DMS53 treated with DMSO at 0.1 percent for 48 hours (cell line): ENCODE data around the gene SYT6.

Source experiments
- DNase-seq: peaks from one replicate; lab custom pipeline; 2025; ENCODE audit not compliant: unreplicated experiment; lab: John Stamatoyannopoulos, UW

Gene SYT6

DNA sequence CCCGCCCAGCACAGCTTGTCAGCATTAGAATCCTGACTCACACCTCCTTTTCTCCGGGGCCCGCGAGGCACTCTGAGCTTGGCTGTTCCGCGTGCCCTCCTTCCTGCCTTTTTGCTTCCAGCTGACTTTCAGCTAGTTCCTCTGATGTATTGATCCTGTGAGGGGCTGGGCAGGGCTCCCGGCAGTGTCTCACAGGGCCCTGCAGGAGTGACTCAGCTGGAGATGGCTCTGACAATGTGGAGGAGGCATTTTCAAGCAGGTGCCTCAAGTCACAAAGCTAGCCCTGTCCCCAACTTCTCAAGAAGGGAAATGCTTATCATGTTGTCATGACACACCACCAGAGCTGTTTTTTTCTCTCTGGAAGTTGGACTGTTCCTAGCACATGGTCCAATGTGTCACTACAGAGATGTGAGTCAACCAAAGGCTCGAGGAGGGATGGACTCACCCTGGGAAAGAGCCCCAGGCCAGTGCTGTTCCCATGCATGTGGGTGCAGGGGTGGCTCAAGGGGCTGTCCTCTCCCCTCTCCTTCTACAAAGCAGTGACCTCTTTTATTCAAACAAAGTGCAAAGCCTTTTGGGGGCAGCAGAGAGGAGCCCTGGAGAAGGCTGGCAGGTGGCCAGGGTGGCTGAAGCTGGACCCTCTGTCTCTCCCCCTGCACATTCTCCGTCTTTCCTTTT lies 30.6 kb downstream of the SYT6 start:
- DNase-seq: no peak

DNA sequence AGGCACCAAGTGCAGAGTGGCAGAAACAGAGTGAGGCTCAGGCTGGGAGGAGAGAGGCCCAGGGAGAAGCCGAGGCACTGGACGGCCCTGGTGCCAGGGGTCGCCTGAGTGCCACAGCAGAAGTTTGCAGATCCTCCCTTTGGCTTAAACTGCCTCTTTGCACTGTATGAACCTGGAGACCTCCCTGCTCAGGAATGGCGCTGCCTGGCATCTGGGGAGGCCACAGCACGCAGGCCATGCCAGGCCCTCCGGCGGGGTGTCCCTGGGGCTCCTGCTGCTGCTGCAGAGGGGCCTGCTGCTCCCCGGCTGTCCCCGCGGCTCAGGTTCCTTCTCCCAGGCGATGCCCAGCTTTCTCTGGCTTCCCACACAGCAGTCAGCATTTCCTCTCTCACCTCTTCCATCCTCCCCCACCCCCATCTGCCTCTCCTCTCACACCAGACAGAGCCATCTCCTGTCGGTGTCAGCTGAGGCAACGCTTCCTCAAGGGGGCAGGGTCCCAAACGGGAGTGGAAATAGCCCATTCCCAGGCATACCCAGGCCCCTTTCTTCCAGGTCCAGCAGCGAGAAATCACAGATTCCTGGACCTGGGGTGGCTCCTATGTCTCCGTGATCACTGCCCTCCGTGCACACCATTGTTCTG lies 35.2 kb downstream of the SYT6 start:
- no peak for DNase-seq

DNA sequence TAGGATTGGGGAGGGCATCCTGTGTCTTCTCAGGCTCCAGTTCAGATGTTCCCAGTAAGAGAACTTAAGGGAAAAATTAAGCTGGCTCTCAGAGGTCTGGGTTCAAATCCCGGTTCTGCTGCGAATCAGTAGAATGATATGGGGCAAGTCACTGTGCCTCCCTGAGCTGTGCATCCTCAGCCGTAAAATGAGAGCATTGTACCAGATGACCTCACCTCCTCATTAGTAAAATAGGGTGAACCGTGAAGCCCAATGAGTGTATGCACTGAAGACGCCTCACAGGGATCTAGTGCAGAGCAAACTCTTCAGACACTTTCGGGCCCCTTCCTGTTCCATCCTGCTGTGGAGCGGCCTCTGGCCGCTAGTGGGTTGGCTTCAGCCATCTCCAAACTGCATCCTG lies 36.0 kb downstream of the SYT6 start:
- DNase-seq: no peak

DNA sequence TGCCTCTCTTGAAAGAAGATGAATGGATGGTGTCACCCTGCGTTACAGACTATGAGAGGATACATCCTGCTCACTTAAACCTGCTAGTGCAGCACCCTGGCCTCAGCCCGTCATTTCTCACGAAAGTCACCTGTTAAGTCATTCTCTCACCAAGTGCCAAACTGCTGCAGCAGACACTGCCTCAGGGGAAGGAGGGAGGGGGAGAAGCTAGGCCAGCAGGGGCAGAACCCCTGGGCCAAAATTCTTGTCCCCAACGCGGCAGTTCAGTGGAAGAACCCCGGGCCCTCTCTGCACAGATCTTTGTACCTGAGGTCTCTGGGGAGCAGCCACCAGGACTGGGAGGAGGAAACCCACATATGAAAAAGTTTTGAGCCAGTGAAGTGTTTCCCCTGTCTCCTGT lies 37.6 kb downstream of the SYT6 start:
- DNase-seq: no peak

DNA sequence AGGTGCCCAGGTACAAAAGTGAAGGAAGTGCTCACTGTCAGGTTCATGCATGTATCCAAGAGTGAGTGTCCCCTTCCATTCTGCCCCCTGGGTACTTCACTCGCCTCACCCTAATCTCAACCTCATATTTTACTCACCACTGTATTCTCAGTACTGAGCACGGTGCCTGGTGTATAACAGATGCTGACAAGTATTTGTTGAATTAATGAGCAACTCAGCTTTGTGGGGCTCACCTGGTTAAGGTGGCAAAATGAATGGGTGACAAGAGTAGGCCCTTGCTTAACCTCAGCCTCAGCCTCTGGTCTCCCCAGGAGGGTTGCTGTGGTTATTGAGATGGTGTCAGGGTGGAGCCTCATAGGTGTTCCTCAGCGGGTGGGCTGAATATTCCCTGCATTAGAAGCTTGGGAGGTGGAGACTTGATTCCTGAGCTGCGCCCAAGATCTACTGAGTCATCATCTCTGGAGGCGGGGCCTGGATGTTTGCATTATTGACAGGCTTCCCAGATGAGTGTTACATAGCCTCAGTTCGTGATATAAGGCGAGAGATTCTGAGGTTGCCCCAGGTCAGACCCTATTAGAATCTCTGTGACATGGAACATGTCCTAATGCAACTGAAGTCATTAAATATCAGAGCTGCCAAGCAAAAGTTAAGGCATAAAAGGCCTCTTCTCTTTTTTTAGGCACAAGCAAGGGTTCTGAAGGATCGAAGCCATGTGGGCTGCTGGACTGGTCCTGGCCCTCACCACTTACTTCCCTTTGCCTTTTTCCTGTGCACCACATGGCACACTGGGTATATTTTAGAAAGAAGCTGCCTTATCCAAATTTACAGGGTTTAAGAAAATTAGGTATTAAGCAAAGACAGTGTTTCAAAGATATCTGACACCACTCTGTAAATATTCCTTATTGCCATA lies 39.2 kb downstream of the SYT6 start:
- DNase-seq: no peak

DNA sequence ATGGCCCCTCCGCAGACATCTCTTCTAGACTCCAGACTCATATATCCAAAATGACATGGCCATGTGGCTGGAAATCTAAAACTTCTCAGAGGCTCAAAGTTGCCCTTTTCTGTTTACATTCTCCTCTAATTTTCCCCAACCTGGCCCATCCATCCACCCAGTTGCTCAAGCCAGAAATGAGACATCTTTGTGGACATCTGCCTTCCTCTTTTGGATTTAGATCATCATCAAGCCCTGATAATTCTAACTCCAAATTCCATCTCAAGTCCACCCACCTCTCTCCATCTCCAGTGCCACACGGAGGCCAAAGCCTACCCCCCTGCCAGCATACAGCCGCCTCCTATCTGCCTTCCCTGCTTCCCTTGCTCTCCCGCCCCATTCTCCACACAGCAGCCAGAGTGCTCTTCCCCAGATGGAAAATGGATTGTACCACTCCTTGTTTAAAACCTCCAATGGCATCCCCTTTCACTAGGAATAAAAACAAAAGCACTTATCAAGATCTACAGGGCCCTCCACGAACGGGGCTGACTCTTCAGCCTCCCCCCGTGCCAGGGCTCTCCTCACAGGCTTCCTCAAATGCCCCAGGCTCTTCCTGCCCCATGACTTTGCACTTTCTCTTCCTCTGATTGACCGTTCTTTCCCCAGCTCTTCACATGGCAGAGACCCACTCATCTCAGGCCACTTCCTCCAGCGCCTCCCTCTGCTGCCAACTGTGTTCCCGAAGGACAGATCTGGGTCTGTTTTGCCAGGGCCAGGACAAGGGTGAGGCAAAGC lies 40.1 kb downstream of the SYT6 start:
- no peak for DNase-seq

DNA sequence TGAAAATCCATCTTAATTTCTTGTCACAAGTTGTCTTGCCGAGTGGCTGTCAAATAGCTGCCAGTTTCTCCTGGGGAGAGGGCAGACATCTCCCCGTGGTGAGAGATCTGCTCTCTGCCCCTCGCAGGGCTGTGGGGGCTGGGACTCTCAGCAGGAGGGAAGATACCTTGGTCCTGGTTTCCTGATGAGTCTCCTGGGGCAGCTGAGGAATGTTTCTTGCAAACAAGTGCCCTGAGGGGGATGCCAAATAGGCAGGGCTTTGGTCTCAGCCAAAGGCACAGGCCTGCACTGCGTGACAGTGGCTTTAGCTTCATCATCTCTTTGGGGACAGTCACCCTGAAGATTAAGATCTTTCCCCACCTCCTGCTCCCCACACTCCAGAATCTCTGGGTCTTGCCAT lies 40.9 kb downstream of the SYT6 start:
- no peak for DNase-seq

DNA sequence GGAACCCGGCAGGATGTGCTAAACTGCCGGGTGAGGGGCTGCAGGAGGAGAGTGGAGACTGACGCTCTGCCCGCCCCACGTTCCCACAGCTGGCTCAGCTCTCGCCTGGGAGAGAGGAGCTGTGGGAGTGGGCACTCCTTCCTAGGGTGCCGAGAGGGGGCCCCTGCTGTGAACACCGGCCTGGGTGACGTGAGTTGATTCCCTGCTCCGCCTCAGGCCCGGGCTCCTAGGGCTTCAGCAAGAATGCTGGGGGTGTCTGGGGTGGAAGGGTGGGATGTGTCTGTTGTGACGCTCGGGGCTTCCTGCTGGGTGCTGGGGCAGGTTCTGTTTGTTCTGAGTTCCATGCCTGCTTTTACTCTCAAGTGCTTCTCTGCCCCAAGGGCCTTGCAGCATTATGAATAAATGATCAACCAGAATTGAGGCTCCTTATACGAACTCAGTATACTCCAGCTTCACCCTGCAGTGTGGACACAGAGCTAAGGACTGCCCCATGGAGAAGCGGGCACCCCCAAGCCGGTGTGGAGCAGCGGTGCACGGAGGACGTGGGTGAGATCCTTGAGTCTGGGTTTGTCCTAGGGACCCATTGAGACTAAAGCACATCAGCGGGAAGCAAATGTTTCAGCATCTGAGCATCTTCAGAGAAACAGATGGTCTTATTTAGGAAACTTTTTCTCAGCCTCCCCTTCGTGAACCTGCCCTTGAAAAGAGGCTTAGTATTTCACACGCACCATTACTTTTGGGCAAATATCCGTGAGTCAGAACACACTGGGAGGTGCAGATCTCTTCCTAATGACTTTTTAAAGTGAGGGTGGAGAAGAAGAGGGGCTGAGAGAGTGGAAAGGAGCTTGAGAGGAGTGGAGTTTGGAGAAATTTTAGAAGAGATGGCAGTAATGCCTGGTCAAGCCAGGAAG lies 41.7 kb downstream of the SYT6 start:
- no peak for DNase-seq

DNA sequence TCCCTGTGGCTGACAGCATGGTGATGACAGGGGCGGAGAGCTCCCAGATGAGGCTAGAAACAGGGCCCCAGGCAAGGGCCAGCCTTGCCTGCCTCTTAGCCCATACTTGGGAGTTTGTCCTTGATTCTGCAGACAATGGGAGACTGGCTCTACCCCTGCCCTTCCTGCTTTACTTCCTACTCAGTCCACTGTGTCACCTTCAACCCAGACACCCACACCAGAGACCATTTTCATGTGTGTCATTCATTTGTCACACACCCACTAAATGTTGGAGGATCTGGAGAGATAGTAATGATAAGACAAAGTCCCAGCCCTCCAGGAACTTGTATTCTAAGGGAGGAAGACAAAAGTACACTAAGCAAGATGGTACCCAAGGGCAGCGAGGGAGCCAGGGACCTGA lies 43.7 kb downstream of the SYT6 start:
- DNase-seq: no peak

DNA sequence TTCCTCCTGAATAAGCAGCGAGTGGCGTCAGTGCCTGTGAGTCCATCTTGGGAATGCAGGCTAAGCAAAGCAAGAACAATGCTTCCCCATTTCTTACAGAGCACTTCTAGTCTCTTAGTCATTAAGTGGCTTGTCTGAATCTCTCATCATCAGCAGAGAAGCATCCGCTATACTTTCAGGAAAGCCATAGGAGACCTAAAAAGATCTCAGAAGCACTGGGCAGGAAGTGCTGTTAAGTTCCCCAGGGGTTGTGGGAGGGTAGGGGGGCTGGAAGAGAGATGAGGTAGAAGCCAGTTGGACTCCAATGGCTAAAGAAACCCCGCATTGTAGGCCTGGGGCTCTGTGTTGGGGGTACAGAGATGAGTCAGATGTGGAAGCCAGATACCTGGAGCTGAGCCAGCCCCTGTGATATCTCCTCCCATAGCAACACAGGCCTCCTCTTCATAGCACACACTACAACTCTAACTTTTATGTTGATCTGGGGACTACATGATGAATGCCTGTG lies 44.9 kb downstream of the SYT6 start:
- DNase-seq: no peak

DNA sequence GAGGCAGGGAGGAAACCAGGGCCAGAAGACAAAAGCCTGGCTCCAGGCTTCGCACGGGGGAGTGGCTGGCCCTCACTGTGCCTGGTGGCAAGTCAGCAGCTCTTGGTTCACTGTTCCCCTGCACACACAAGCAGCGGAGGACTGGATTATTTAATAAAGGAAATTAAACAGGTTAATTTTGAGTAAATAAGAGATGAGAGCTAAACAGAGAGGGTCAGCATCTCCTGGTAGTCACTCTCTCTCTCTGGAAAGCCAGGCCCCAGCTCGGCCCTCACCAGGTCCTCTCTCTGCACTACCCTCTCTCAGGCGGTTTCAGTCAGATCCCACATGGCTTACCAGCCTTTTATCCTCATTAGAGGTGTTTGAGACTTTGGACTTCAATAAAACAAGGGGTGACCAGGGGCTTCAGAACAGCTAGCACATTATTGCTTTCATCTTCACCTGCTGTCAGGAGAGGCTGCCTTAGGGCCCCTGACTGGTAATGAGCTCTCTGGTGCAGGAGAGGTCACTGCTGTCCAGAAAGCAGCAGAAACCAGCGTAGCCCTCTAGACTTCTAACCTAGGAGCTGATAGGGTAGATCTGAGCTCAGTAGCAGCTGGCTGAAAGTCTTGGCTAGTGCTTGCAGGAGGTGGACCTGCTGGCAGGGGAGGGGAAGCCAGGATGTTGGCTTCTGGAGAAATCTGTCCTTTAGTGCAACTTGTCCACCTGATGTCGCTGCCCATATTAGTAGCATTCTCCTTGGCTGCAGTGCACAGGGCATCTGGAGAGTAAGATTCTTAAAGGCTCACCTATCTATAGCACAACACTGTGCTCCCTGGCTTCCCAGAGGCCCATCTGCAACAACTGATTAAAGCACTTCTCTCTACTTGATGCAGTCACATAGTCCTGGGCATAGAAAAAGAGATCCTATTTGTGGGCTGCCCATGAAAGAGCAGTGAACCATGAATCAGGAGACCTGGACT lies 45.9 kb downstream of the SYT6 start:
- DNase-seq: no peak

DNA sequence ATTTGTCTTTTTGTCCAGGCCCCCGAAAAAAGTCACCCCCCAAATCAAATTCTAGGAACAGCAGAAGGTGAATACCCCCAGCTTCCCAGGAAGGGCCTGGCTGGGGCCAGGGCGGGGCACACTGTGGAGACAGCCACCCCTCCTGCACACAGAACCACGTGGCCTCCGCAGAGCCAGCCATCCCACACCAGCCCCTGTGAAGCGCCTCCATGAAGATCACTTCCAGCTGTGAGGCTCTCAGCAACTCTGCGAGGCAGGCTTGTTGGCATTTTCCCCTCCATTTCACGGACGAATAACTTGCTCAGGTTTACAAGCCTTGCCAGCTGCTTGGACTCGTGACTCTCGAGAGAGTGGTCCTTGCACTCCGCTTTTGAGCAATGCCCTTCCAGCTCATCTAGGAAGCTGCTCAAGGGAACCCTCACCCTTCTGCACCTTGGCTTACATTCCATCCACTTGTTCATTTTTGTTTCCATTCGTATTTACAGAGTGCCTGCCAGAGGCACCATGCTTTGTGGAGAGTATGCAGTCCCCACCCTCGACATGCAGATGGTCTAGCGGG lies 48.2 kb downstream of the SYT6 start:
- no peak for DNase-seq

DNA sequence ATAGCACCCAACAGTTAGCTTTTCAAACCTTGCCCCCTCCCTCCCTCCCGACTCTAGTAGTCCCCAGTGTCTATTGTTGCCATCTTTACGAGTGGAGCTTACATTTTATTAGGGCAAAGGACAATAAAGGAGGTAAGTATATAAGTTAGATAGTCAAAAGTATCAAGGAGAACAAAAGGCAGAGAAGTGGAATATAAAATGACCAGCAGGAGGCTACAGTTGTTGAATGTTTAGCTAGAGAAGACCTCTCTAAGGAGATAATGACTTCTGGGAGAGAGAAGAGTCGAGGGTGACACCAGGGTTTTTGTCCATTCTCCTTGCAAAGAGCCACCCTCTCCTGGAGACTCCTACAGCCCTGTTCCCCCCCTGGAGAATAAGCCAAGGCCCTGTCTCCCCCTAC lies 48.7 kb downstream of the SYT6 start:
- DNase-seq: no peak

DNA sequence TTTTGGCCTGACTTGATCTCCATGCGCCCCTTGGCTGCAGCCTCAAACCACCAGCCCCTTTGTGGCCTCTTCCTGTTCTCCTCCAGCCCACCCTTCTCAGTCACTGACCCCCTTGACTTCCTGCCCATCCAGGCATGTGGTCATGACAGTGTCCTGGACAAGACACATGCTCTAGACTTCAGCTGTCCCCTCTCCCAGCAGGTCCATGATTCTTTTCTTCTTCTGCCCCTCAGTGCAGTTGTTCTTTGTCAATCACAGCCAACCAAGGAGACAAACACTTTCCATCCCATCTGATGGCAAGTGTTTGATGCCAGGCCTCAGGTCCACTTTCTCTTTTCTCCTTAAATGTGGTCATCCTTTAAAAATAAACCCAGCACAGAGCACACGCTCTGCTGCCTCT lies 49.7 kb downstream of the SYT6 start:
- DNase-seq: no peak

DNA sequence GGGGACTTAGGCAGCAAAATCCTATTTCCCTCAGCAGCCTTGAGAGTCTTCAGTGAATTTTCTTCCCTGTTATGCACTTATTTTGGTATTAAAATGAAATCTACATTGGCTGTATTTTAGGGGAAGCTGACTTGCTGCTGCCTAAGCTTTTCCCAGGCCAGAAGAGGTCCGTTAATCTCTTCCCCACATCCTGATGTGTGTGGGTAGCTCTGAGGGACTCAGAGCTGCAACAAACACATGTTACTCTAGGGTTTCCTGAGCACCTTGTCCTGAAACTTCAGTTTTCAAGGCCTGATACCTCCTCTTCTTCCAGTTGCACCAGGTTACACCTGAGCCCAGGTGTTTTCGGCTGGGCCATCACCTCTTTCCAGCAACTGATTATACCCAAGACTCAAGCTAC lies 51.5 kb downstream of the SYT6 start:
- no peak for DNase-seq

DNA sequence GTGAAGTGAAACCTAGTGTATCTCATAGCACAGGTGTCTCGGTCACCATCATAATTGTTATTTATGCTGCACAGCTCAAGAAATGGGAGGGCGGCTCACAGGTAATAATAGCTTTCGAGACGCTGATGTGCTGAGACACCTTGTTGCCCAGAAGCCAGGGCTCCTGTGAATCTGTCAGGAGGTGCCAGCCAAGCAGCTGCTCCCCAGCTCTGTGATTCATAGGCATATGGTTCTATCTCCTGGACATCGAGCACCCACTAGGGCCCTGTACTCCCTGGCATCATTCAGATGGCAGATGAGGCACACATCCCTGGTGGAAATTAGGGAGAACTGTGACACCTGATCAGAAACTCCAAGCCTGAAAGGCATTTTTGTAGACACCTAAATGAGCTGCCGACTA lies 53.5 kb downstream of the SYT6 start:
- DNase-seq: no peak

DNA sequence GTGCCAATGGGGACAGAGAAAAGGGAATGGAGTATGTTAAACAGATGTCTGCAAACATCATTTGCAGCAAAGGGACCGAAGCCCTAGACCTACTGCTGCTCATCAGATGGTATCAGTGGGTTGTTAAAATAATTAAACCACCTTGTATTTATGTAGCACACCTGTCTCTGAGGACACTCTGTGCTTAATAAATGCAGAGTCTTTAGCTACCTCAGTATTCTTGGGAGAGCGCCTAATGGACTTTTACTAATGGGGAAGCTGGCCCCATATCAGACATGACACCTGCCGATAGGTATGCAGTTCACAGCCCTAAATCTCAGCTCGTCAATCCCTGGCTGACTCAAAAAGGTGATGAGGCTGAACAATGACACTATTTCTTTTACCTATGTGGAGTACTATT lies 54.4 kb downstream of the SYT6 start:
- no peak for DNase-seq

DNA sequence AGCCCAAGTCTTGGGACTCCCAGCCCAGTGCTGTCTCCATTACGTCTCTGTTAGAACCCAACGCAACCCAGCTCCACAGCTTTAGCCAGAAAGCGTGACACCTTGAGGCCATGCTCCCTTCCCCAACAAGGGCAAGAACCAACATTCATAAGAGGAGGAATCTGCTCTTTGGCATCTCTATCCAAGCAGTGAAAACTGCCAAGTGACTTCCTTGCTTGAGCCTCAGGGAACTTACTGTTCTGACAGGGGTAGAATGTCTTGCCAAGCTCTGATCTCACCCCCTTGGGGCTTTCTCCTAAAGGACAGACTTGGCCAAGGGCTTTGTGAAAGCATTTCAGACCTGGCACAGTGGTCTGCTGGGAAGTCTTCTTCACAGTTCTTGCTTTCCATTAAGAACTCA lies 56.6 kb downstream of the SYT6 start:
- DNase-seq: no peak

DNA sequence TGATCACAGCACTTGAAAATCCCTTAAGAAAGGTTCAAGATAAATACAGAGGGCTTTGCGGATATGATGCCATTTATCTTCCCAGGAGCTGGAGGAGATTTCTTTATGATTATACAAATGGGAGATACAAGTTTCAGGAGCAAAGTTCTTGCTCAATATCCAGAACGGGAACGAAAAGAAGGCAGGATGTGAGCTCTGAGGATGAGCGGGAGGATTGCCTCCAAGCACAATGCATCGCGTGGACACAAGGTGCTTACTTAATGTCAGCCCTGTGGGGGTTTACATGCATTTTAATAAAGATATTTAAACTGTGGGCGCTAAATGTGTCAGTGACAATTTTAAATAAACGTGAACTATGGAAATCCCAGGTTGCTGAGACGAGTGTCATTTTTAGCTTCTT lies 59.0 kb downstream of the SYT6 start:
- no peak for DNase-seq
